ENCODE data around the gene USF2. TPM values are rescaled to one million over a fixed set of nuclear protein-coding genes. Genes with fewer than 3 reads are reported as not detected.

Gene USF2
- total RNA-seq, 1 experiment from 2014 or later = 81.6 TPM

GRCh38 chr19:35291259-35291658 lies 22.5 kb downstream of the USF2 start:
- Mint-ChIP-seq H3K27ac (ENCODE audit: low read depth, unreplicated experiment) (no peak overlapping the region), H3K4me1 (ENCODE audit: insufficient read depth, unreplicated experiment) (no peaks in the 10 kb centered on the region), H3K4me3 (ENCODE audit: unreplicated experiment) (no peak overlapping the region), H3K27me3 (ENCODE audit: insufficient read depth, unreplicated experiment) (peaks cover 47% of the 10 kb centered on the region), H3K9me3 (ENCODE audit: unreplicated experiment) (no peaks in the 10 kb centered on the region), H3K36me3 (ENCODE audit: insufficient read depth, unreplicated experiment) (no peaks in the 10 kb centered on the region)
- no peak for DNase-seq (ENCODE audit: unreplicated experiment)
- no TSS peak for BruUV-seq (replicated peaks)
- ChIA-PET CTCF (interaction anchor here (0.7 to 1.3 kb wide), 2 partner anchors 10 to 13 kb away, joined by 3 to 4 read pairs; no protein-coding TSS in a partner anchor), POLR2A (no interaction called here)
- intact Hi-C loops (cut with micrococcal nuclease) = no loop called here
- TF ChIP-seq CTCF (IDR thresholded peaks at IDR 0.05; ENCODE audit: unreplicated experiment) = no peak

DNA sequence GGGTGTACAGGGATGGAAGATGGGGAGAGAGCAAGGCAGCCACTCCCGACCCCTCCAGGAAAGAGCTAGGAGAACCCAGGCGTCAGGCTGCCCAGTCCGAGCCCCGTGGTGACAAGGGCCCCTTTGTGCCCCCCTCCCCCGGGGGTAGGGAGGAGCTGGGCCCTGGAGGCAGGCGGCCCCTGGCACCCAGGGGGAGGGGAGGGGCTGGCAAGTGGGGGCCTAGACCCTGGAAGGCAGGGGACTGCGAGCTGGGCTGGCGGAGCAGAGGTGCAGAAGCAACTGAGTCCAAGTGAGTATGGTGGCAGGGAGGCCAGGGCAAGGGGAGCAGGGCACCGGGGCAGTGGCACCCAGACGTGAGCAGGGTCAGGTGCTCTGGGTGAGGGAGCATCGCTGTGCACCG lies 23.2 kb downstream of the USF2 start, which contains the start of gene MAG:
TSS of gene MAG (plus strand) at position 246 of the 400 bp plus-strand sequence. CDS start 3,248 bp downstream, outside the sequence.
- BruUV-seq (replicated peaks) = no TSS peak
- ChIA-PET POLR2A (no interaction called here), CTCF (no interaction called here)
- Mint-ChIP-seq H3K9me3 (ENCODE audit: unreplicated experiment) (no peaks in the 10 kb centered on the region), H3K27me3 (ENCODE audit: insufficient read depth, unreplicated experiment) (peaks cover 47% of the 10 kb centered on the region), H3K4me3 (ENCODE audit: unreplicated experiment) (no peak within 1 kb of the TSS), H3K4me1 (ENCODE audit: insufficient read depth, unreplicated experiment) (no peaks in the 10 kb centered on the region), H3K27ac (ENCODE audit: low read depth, unreplicated experiment) (no peak within 1 kb of the TSS), H3K36me3 (ENCODE audit: insufficient read depth, unreplicated experiment) (no peaks in the 10 kb centered on the region)
- intact Hi-C loops (cut with micrococcal nuclease) = no loop called here
- TF ChIP-seq CTCF (IDR thresholded peaks at IDR 0.05; ENCODE audit: unreplicated experiment) = no peak
- no peak for DNase-seq (ENCODE audit: unreplicated experiment)

DNA sequence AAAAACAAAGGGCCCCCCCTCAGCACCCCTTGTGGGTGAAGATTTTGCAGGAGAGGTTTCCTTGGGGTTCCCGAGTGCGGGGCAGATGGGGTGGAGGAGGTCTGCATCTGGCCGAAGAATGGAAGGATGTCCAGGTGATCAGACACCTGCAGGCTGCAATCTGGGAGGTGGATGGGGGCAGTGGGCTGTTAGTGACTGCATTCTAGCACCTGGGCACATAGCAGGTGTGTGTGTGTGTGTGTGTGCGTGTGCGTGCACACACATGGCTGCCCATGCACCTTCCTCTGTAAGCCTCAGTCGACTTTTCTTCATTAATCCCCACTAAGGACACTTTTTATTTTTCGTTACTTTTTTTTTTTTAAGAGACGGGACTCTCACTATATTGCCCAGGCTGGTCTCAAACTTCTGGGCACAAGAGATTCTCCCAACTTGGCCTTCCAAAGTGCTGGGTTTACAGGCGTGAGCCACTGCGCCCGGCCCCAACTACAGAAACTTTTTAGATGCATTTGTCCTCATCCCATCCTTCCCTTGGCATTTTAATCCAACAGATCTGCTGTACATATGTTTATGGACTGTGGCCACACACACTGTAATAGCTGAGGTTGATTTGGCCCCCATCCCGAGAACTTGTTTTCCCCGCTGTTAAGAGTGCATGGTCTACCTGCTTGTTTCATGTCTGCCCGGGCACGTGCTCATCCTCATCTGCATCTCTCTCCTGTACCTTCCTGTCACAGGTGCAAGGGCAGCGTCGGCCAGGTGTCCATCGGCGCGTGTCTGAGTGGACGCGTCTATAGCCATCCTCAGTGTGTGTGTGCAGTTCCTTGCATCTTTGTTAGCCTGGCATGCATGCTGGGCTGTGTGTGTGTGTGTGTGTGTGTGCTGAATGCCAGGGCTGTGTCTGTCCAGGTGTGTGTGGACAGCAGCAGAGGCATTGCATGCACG lies 23.9 kb downstream of the USF2 start:
- ChIA-PET POLR2A (no interaction called here), CTCF (interaction anchor here (0.7 kb wide), 1 partner anchor 232 kb away, joined by 3 read pairs; no protein-coding TSS in a partner anchor)
- intact Hi-C loops (cut with micrococcal nuclease) = no loop called here
- TF ChIP-seq CTCF (IDR thresholded peaks at IDR 0.05; ENCODE audit: unreplicated experiment) = no peak
- DNase-seq (ENCODE audit: unreplicated experiment) = no peak
- H3K36me3 Mint-ChIP-seq (ENCODE audit: insufficient read depth, unreplicated experiment) = no peaks in the 10 kb centered on the region
- no peak overlapping the region for H3K27ac Mint-ChIP-seq (ENCODE audit: low read depth, unreplicated experiment)
- H3K27me3 Mint-ChIP-seq (ENCODE audit: insufficient read depth, unreplicated experiment) = peaks cover 47% of the 10 kb centered on the region
- H3K9me3 Mint-ChIP-seq (ENCODE audit: unreplicated experiment) = no peaks in the 10 kb centered on the region
- no peak overlapping the region for H3K4me3 Mint-ChIP-seq (ENCODE audit: unreplicated experiment)
- no peaks in the 10 kb centered on the region for H3K4me1 Mint-ChIP-seq (ENCODE audit: insufficient read depth, unreplicated experiment)
- no TSS peak for BruUV-seq (replicated peaks)

- Mint-ChIP-seq H3K4me1 (ENCODE audit: insufficient read depth, unreplicated experiment) (no peaks in the 10 kb centered on the region), H3K27ac (ENCODE audit: low read depth, unreplicated experiment) (no peak overlapping the region), H3K9me3 (ENCODE audit: unreplicated experiment) (no peaks in the 10 kb centered on the region), H3K36me3 (ENCODE audit: insufficient read depth, unreplicated experiment) (no peaks in the 10 kb centered on the region), H3K4me3 (ENCODE audit: unreplicated experiment) (no peak overlapping the region), H3K27me3 (ENCODE audit: insufficient read depth, unreplicated experiment) (peaks cover 47% of the 10 kb centered on the region)
- intact Hi-C loops (cut with micrococcal nuclease) = no loop called here
- no peak for DNase-seq (ENCODE audit: unreplicated experiment)
- ChIA-PET CTCF (interaction anchor here (0.7 kb wide), 1 partner anchor 233 kb away, joined by 3 read pairs; no protein-coding TSS in a partner anchor), POLR2A (interaction anchor here (1.0 kb wide), 1 partner anchor 11 kb away, joined by 3 read pairs; the partner anchor contains the start of gene HAMP)
- no peak for TF ChIP-seq CTCF (IDR thresholded peaks at IDR 0.05; ENCODE audit: unreplicated experiment)
- no TSS peak for BruUV-seq (replicated peaks)
Observed at GRCh38 chr19:35293363-35293739, 24.6 kb downstream of the USF2 start.
